HG03460 (cell line): ENCODE measurements around the gene RPL11.
"Not testable (repeated sequence)": the region's sequence is repeated elsewhere in the genome, so short reads cannot be mapped to it uniquely, and the experiment has no call there.

Experiments used
- ATAC-seq: cut with Tn5 transposase; IDR thresholded peaks from one replicate; pipeline ENCODE4 v1.9.1; 2021; ENCODE audit not compliant: unreplicated experiment

Gene RPL11

GRCh38 chr1:23691499-23692307 lies at the start of gene RPL11:
RPL11 (plus strand) TSS chr1:23691806; CDS start chr1:23691824, 18 bp downstream.
- peak; percentile 89 for ATAC-seq

DNA sequence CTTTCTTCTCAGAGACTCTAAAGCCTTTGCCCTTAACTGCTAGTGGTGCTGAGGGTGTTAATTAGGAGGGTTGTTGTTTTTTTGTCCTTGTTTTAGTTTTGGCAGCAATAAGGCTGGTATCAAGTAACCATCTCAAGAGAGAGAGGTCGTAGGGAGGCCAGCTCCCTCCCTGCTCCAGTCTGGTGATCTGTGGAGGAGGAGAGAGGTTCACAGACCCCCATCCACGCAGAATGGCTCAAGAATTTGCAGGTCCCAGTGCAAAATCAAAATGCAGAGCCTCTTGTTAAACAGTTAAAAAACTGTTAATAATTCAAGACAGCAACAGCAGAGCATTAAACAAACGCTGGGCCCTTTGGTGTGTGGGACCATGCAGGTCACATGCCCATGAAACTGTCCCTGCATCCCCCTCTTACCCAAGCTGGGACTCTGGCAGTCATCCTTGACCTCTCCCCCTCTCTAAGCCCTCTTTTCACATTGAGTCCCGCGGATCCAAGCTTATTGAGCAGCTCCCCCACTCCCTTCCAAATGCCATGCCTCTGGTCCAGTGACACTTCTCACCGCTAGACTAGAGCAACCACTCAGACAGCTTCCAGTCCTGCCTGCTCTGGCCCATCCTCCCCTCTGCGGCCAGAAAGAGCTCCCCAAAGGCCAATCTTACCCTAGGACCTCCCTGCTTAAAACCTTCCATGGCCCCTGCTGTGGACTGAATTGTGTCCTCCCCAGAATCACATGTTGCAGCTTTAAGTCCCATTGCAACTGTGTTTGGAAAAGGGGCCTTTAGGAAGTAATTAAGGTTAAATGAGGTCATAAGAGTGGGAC lies 47.7 kb upstream of the RPL11 start:
- ATAC-seq, result no peak

GRCh38 chr1:23644555-23644866 lies 47.1 kb upstream of the RPL11 start:
- ATAC-seq, result no peak

GRCh38 chr1:23645338-23645737 lies 46.3 kb upstream of the RPL11 start:
- ATAC-seq, result no peak

DNA sequence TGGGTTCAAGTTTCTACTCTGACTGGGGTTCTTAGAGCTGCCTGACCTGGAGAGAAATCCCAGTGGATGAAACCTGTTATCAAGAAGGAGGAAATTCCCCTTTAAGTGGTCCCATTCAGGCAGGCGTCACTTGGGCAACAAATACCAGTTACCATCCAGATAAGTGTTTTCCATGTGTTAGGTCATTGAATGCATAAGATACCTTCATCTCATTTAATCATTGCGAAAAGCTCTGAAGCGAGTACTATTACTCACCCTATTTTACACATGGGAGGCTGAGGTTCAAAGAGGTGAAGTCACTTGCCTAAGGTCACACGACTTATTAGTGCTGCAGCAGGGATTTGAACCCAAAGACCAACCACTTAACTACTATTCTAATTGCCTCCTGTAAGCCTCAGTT lies 45.5 kb upstream of the RPL11 start:
- no peak for ATAC-seq

DNA sequence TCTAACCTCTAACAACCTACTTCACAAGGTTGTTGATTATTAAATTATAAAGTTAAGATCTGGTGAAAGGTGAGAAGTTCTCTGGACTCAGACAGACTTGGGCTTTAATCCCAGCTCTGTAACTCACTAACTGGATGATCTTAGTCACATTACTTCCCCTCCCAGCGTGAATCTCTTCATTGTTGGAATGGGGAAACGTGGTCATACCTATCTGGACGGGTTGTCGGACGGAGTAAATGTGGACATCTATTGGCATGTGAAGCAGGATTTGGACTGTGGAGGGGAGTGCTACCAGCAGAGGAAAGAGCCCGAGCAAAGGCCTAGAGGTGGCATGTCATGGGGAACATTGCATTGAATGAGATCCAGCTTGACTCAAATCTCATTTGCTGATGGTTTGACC lies 45.1 kb upstream of the RPL11 start:
- no peak for ATAC-seq

GRCh38 chr1:23648576-23648975 lies 43.0 kb upstream of the RPL11 start:
- no peak for ATAC-seq

- ATAC-seq, result not testable (repeated sequence)
Observed at GRCh38 chr1:23649157-23649556, 42.4 kb upstream of the RPL11 start.

- no peak for ATAC-seq
Observed at GRCh38 chr1:23650344-23650990, 41.1 kb upstream of the RPL11 start.

DNA sequence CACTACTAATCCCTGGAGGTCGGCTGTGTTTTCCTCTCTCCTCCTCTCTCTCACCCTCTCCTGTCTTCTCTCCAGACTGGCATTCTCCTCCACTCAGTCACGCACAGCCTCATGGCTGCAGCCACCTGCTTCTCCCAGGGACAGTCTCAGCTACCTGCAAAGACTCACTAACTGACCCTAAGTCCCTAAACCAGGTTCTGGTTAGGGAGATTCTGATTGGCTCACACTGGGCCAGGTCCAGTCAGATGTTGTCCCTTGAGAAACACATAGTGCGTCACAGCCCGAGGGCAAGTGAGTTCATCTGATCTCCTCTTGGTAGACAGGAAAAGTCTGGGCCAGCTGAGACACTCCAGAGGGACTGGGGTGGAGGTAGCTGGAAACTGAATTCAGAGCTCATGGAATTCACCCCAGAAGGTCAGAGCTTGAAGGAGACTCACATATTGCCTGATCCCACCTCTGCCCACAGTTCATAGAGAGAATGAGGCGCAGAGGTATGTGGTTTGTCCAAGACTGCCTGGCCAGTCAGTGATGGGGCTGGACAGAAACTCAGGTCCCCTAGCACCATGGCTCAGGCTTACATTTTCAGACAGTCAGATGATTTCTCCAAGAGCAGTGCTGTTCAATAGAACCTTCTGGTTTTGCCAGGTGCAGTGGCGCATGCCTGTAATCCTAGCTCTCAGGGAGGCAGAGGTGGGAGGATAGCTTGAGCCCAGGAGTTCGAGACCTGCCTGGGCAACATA lies 40.4 kb upstream of the RPL11 start:
- ATAC-seq, result no peak

DNA sequence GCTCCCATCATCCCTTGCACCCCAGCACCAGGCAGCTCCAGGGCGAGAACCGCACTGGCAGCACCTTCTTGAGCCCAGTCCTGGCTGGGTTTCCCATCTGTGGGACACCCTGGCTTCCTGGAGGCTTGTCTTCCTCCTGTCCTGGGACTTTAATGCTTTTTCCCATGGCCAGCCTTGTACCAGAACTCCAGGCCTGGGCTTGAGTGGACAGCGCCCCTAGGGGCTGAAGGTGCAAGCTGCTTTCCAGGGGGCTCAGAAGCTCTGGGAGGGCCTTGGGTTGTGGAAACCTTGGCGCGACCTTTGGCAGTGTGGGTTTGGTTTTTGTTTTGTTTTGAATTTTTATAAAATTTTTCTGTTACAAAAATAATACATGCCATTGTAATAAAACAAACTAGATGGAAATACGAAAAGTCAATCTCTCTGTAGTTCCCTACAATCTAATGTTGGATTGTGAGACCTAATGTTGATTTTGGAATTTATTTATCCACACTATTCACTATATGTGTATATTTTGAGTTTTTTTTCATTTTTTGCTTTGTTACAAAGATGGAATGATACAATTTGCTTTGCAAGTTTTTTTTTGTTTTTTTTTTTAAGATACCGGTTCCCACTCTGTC lies 33.8 kb upstream of the RPL11 start:
- no peak for ATAC-seq

GRCh38 chr1:23660671-23661070 lies 30.9 kb upstream of the RPL11 start:
- no peak for ATAC-seq

- no peak for ATAC-seq
Observed at GRCh38 chr1:23661887-23662286, 29.7 kb upstream of the RPL11 start.

GRCh38 chr1:23664837-23665795 lies 26.5 kb upstream of the RPL11 start:
- no peak for ATAC-seq

DNA sequence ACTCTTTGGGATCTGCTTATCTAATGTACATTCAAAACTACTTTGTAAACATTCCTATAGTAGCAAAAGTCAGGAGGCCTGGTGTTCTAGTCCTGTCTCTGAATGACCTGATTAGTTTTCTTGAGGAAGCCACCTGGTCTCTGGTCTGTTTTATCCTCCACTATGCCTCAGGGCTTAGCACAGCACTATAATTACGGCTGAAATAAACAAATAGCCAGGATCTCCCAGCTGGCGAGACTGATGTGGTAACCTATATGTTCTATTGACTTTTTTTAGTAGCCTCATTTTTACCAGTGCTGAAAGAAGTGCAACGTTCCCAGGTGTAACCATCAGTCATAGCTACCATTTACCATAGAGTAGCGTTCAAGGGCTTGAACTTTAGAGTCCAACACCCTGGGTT lies 24.2 kb upstream of the RPL11 start:
- no peak for ATAC-seq

GRCh38 chr1:23670709-23671108 lies 20.9 kb upstream of the RPL11 start:
- ATAC-seq, result no peak

DNA sequence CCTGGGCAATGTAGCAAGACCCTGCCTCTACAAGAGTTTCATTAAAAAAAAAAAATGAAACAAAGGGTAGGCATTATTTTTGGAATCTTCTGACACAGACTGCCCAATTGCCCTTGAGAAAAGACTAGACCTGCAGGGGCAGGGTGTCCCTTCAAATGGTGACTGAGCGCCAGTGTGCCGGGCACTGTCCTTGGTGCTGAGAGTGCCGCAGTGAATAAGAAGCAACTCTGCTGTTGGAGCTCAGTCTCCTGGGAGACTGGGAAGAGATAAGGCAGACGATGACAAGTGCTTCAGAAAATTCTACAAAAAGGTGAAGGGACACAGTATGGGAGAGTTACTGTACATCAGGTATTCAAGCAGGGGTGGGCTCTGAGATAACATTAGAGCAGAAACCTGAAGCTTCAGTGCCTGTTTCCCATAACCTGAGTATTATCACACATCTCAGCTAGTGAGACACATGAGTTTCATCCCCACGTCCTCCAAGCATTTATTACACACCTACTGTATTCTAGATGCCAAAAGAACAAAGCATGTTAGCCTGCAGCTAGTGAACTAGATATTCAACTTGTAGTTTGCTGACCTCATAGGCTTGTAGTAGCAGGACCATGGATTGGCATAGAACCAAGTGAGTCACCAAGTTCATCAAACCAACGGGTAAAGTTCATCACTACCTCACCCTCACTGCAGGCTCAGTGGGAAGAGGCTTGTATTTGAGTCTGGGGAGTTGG lies 18.4 kb upstream of the RPL11 start:
- no peak for ATAC-seq

- no peak for ATAC-seq
Observed at GRCh38 chr1:23679815-23680214, 11.8 kb upstream of the RPL11 start.

DNA sequence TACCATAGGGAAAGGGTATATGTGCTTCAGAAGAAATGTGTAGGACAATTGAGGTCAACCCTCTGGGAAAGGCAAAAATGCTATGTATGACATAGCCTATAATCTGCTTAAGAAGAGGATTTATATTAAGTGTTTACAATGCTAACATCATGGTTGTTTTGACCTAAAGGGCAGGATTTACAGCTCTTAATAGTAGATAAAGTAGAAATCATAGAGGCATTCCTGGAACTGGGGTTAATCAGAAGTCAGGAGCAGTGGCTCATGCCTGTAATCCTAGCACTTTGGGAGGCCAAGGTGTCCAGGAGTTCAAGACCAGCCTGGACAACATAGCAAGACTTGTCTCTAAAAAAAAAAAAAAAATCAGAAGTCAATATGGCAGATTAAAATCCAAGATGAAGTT lies 8.7 kb upstream of the RPL11 start:
- ATAC-seq, result no peak
